Nephron progenitor cell (in vitro differentiated cells): Measurements from ENCODE around the gene GPR17.

ENCODE experiments used
- DNase-seq: peaks from one replicate; pipeline ENCODE4 v3.0.0; 2021
- H3K27ac Mint-ChIP-seq: 2 replicates; pipeline ENCODE4 v1.8.0; 2021; ENCODE audit warnings: mild to moderate bottlenecking, moderate library complexity, mixed read lengths
- H3K27me3 Mint-ChIP-seq: 2 replicates; pipeline ENCODE4 v1.8.0; 2021; ENCODE audit warnings: mild to moderate bottlenecking, low read depth, mixed read lengths; ENCODE audit not compliant: poor library complexity
- H3K36me3 Mint-ChIP-seq: 2 replicates; pipeline ENCODE4 v1.8.0; 2021; ENCODE audit warnings: low read depth, mixed read lengths
- H3K4me1 Mint-ChIP-seq: 2 replicates; pipeline ENCODE4 v1.8.0; 2021; ENCODE audit warnings: mixed read lengths
- H3K4me3 Mint-ChIP-seq: 2 replicates; pipeline ENCODE4 v1.8.0; 2021; ENCODE audit warnings: mild to moderate bottlenecking, moderate library complexity, mixed read lengths
- H3K9me3 Mint-ChIP-seq: 2 replicates; pipeline ENCODE4 v1.8.0; 2021; ENCODE audit warnings: mild to moderate bottlenecking, moderate library complexity, mixed read lengths
- TF ChIP-seq, protein P1 (sequence below): fragments of 200-600 bp; sonication (generic); IDR thresholded peaks from 2 replicates; pipeline ENCODE4 v1.5.0; 2021; ENCODE audit warnings: antibody characterized with exemption

GPR17 gene

GRCh38 chr2:127612111-127612822, 33.7 kb upstream of the GPR17 start:
- H3K36me3 Mint-ChIP-seq: no peaks in the 10 kb centered on the region
- H3K27me3 Mint-ChIP-seq: peaks cover 22% of the 10 kb centered on the region
- no peak for DNase-seq
- H3K9me3 Mint-ChIP-seq: peaks cover 20% of the 10 kb centered on the region
- H3K4me1 Mint-ChIP-seq: peaks cover 24% of the 10 kb centered on the region
- TF ChIP-seq, protein P1, sequence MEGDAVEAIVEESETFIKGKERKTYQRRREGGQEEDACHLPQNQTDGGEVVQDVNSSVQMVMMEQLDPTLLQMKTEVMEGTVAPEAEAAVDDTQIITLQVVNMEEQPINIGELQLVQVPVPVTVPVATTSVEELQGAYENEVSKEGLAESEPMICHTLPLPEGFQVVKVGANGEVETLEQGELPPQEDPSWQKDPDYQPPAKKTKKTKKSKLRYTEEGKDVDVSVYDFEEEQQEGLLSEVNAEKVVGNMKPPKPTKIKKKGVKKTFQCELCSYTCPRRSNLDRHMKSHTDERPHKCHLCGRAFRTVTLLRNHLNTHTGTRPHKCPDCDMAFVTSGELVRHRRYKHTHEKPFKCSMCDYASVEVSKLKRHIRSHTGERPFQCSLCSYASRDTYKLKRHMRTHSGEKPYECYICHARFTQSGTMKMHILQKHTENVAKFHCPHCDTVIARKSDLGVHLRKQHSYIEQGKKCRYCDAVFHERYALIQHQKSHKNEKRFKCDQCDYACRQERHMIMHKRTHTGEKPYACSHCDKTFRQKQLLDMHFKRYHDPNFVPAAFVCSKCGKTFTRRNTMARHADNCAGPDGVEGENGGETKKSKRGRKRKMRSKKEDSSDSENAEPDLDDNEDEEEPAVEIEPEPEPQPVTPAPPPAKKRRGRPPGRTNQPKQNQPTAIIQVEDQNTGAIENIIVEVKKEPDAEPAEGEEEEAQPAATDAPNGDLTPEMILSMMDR: no peak
- H3K27ac Mint-ChIP-seq: no peak overlapping the region
- H3K4me3 Mint-ChIP-seq: no peak overlapping the region

DNA sequence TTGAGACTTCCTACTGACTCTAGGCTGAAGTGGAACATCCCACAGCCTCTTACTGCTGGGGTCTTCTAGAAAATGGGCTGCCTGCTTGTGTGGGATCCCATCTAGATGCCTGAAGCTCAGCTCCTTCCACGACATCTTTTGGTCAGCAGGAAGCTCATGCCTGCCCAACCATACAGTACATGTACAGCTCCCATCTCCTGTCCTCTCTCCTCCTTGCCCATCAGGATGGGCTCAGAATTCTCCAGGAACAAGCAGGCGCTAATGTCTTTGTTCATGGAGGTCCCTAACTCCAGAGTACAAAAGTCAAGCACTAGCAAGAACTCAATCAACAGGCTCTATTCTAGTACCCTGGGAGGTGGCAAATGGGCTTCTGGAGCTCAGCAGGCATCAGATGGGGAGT, 31.7 kb upstream of the GPR17 start:
- DNase-seq: no peak
- TF ChIP-seq, protein P1: no peak
- H3K4me3 Mint-ChIP-seq: no peak overlapping the region
- peaks cover 17% of the 10 kb centered on the region for H3K27me3 Mint-ChIP-seq
- H3K4me1 Mint-ChIP-seq: peaks cover 35% of the 10 kb centered on the region
- no peak overlapping the region for H3K27ac Mint-ChIP-seq
- peaks cover 25% of the 10 kb centered on the region for H3K9me3 Mint-ChIP-seq
- H3K36me3 Mint-ChIP-seq: no peaks in the 10 kb centered on the region

- peaks cover 14% of the 10 kb centered on the region for H3K27me3 Mint-ChIP-seq
- no peak overlapping the region for H3K4me3 Mint-ChIP-seq
- H3K36me3 Mint-ChIP-seq: no peaks in the 10 kb centered on the region
- peaks cover 25% of the 10 kb centered on the region for H3K9me3 Mint-ChIP-seq
- DNase-seq: no peak
- TF ChIP-seq, protein P1: no peak
- no peak overlapping the region for H3K27ac Mint-ChIP-seq
- peaks cover 40% of the 10 kb centered on the region for H3K4me1 Mint-ChIP-seq
These were observed 31.2 kb upstream of the GPR17 start for GRCh38 chr2:127614731-127615130.

GRCh38 chr2:127615511-127616166, 30.3 kb upstream of the GPR17 start:
- H3K9me3 Mint-ChIP-seq: peaks cover 25% of the 10 kb centered on the region
- peaks cover 13% of the 10 kb centered on the region for H3K27me3 Mint-ChIP-seq
- TF ChIP-seq, protein P1: no peak
- no peak overlapping the region for H3K4me3 Mint-ChIP-seq
- H3K27ac Mint-ChIP-seq: no peak overlapping the region
- no peak for DNase-seq
- no peaks in the 10 kb centered on the region for H3K36me3 Mint-ChIP-seq
- H3K4me1 Mint-ChIP-seq: peaks cover 46% of the 10 kb centered on the region

DNA sequence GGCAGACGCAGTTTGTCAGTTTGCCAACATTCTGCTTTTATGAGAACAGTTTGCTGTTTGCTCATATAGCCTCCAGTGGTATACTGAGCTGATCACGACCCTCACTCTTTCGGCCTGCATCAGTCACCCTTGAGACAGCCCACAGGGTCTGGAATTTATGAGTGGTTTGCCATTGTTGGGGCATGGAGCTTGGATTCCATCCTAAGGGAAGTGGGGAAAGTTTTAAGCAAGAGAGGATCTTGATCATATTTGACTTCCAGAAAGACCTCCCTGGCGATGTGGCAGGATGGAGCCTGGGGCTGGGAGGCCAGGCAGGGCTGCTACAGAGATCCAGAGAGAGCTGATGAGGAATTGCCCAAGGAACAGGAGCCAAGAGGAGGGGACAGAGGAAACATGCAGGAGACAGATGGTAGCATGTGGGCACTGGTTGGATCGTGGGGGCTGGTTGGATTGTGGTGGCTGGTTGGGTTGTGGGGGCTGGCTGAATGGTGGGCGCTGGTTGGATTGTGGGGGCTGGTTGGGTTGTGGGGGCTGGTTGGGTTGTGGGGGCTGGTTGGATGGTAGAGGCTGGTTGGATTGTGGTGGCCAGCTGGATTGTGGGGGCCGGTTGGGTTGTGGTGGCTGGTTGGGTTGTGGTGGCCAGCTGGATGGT, 27.3 kb upstream of the GPR17 start:
- Mint-ChIP-seq H3K36me3 (no peaks in the 10 kb centered on the region), H3K27ac (no peak overlapping the region), H3K27me3 (peaks cover 18% of the 10 kb centered on the region), H3K4me3 (no peak overlapping the region), H3K9me3 (peaks cover 14% of the 10 kb centered on the region), H3K4me1 (peaks cover 56% of the 10 kb centered on the region)
- no peak for DNase-seq
- TF ChIP-seq, protein P1: no peak
